ENCODE measurements around the gene C3orf18.

Gene C3orf18

GRCh38 chr3:50572801-50573371, 5.3 kb upstream of the C3orf18 start:
- DNase-seq (ENCODE audit: extremely low spot score), result no peak
- TF ChIP-seq TARDBP (IDR thresholded peaks at IDR 0.05) (no peak), BHLHE40 (IDR thresholded peaks at IDR 0.05; ENCODE audit: borderline replicate concordance) (no peak)
- POLR2A ChIA-PET, result interaction anchor here (0.7 to 1.3 kb wide), 2 partner anchors 39 to 40 kb away, joined by 3 to 4 read pairs; partner anchors contain the start of gene CISH
- CTCF ChIA-PET, result interaction anchor here (0.6 to 4.8 kb wide), 4 partner anchors 26 to 80 kb away, joined by 3 to 44 read pairs (median 4); partner anchors contain the start of gene CISH

GRCh38 chr3:50572158-50572557, 4.6 kb upstream of the C3orf18 start:
- DNase-seq (ENCODE audit: extremely low spot score), result peak; percentile 74
- TF ChIP-seq FOXK2 (IDR thresholded peaks at IDR 0.05) (no peak), FOXM1 (IDR thresholded peaks at IDR 0.05; ENCODE audit: borderline replicate concordance) (no peak), TARDBP (IDR thresholded peaks at IDR 0.05) (no peak), ELF4 (IDR thresholded peaks at IDR 0.05) (no peak), CTBP1 (IDR thresholded peaks at IDR 0.05; ENCODE audit: borderline replicate concordance) (no peak), FOXA1 (IDR thresholded peaks at IDR 0.05) (no peak), ZNF384 (IDR thresholded peaks at IDR 0.05) (no peak), HDGF (IDR thresholded peaks at IDR 0.05; ENCODE audit: borderline replicate concordance) (no peak), NFRKB (IDR thresholded peaks at IDR 0.05) (no peak), BHLHE40 (IDR thresholded peaks at IDR 0.05; ENCODE audit: borderline replicate concordance) (no peak), SUZ12 (IDR thresholded peaks at IDR 0.05) (no peak), ARNT (IDR thresholded peaks at IDR 0.05) (no peak), PKNOX1 (IDR thresholded peaks at IDR 0.05) (no peak), LEF1 (IDR thresholded peaks at IDR 0.05; ENCODE audit: borderline replicate concordance) (no peak), L3MBTL2 (conservative IDR thresholded peaks at IDR 0.05) (no peak), SP1 (IDR thresholded peaks at IDR 0.05) (no peak)
- ChIA-PET CTCF (interaction anchor here (0.6 to 4.8 kb wide), 5 partner anchors 26 to 81 kb away, joined by 3 to 44 read pairs (median 4); partner anchors contain the start of gene CISH), POLR2A (interaction anchor here (0.5 to 1.6 kb wide), 4 partner anchors 12 to 311 kb away, joined by 3 to 4 read pairs (median 4); partner anchors contain the start of gene CISH)

- POLR2A ChIA-PET, result interaction anchor here (0.5 to 1.6 kb wide), 3 partner anchors 12 to 310 kb away, joined by 3 to 4 read pairs (median 3); partner anchors contain the start of gene CISH
- DNase-seq (ENCODE audit: extremely low spot score), result no peak
- CTCF ChIA-PET, result interaction anchor here (1.0 to 4.8 kb wide), 3 partner anchors 21 to 43 kb away, joined by 3 to 44 read pairs (median 8); partner anchors contain the start of gene CISH
- TF ChIP-seq TARDBP (IDR thresholded peaks at IDR 0.05), result no peak
- TF ChIP-seq FOXK2 (IDR thresholded peaks at IDR 0.05), result no peak
- TF ChIP-seq FOXM1 (IDR thresholded peaks at IDR 0.05; ENCODE audit: borderline replicate concordance), result no peak
- no peak for TF ChIP-seq SP1 (IDR thresholded peaks at IDR 0.05)
- no peak for TF ChIP-seq BHLHE40 (IDR thresholded peaks at IDR 0.05; ENCODE audit: borderline replicate concordance)
- no peak for TF ChIP-seq ZNF384 (IDR thresholded peaks at IDR 0.05)
- TF ChIP-seq CTBP1 (IDR thresholded peaks at IDR 0.05; ENCODE audit: borderline replicate concordance), result no peak
- TF ChIP-seq FOXA1 (IDR thresholded peaks at IDR 0.05), result no peak
- no peak for TF ChIP-seq PKNOX1 (IDR thresholded peaks at IDR 0.05)
- TF ChIP-seq LEF1 (IDR thresholded peaks at IDR 0.05; ENCODE audit: borderline replicate concordance), result no peak
- TF ChIP-seq L3MBTL2 (conservative IDR thresholded peaks at IDR 0.05), result no peak
- TF ChIP-seq ARNT (IDR thresholded peaks at IDR 0.05), result no peak
- TF ChIP-seq ELF4 (IDR thresholded peaks at IDR 0.05), result no peak
- no peak for TF ChIP-seq SUZ12 (IDR thresholded peaks at IDR 0.05)
- TF ChIP-seq NFRKB (IDR thresholded peaks at IDR 0.05), result no peak
These were observed 3.9 kb upstream of the C3orf18 start for GRCh38 chr3:50571486-50571885.

GRCh38 chr3:50570508-50571279, 3.1 kb upstream of the C3orf18 start:
- DNase-seq (ENCODE audit: extremely low spot score), result no peak
- TF ChIP-seq ELF4 (IDR thresholded peaks at IDR 0.05) (no peak), PKNOX1 (IDR thresholded peaks at IDR 0.05) (no peak), L3MBTL2 (conservative IDR thresholded peaks at IDR 0.05) (no peak), SUZ12 (IDR thresholded peaks at IDR 0.05) (no peak), SP1 (IDR thresholded peaks at IDR 0.05) (no peak), NFRKB (IDR thresholded peaks at IDR 0.05) (no peak), ARNT (IDR thresholded peaks at IDR 0.05) (no peak), BHLHE40 (IDR thresholded peaks at IDR 0.05; ENCODE audit: borderline replicate concordance) (no peak), ZNF384 (IDR thresholded peaks at IDR 0.05) (no peak), FOXK2 (IDR thresholded peaks at IDR 0.05) (no peak), CTBP1 (IDR thresholded peaks at IDR 0.05; ENCODE audit: borderline replicate concordance) (no peak), LEF1 (IDR thresholded peaks at IDR 0.05; ENCODE audit: borderline replicate concordance) (no peak), TARDBP (IDR thresholded peaks at IDR 0.05) (no peak), FOXM1 (IDR thresholded peaks at IDR 0.05; ENCODE audit: borderline replicate concordance) (no peak), FOXA1 (IDR thresholded peaks at IDR 0.05) (no peak), HDGF (IDR thresholded peaks at IDR 0.05; ENCODE audit: borderline replicate concordance) (no peak)
- CTCF ChIA-PET, result interaction anchor here (1.0 to 4.8 kb wide), 3 partner anchors 20 to 43 kb away, joined by 3 to 44 read pairs (median 8); partner anchors contain the start of gene CISH
- POLR2A ChIA-PET, result interaction anchor here (0.5 to 2.4 kb wide), 8 partner anchors 9 to 234 kb away, joined by 3 to 15 read pairs (median 6); partner anchors contain the start of genes CISH and DOCK3
